H1 (cell line): ENCODE data around the gene CFAP74. TPM values are rescaled to one million over a fixed set of nuclear protein-coding genes. Genes with fewer than 3 reads are reported as not detected.

Experiments used
- CTCF ChIA-PET: fragments of 300-600 bp; sonication (Branson Sonifier 250); formaldehyde crosslinking; loops from one replicate; lab custom pipeline; 2021; ENCODE audit not compliant: partially characterized antibody; lab: Charles Lee
- POLR2A ChIA-PET: fragments of 300-600 bp; sonication (Branson Sonifier 250); formaldehyde crosslinking; loops from one replicate; lab custom pipeline; 2021; ENCODE audit warnings: inconsistent platforms; ENCODE audit not compliant: partially characterized antibody; lab: Charles Lee
- DNase-seq, 2 experiments: peaks; one replicate each; pipeline versions ENCODE4 v3.0.0 to v3.0.0-alpha.2; 2010 to 2022; ENCODE audit warnings: low spot score in 2 of 2, low read depth in 1 of 2, mixed read lengths in 1 of 2
- FAIRE-seq: peaks from 2 replicates; lab custom pipeline; 2011; peaks lifted over from hg19 to GRCh38; lab: Jason Lieb, UNC
- H2AFZ ChIP-seq: 2 replicates; pipeline ENCODE4 v1.8.1; 2012; ENCODE audit warnings: low read length, inconsistent platforms
- H2AK5ac ChIP-seq: 2 replicates; pipeline ENCODE4 v1.6.1; 2013; ENCODE audit warnings: low read depth, low read length
- H2BK120ac ChIP-seq: replicated peaks from 2 replicates; pipeline ENCODE3; 2013; ENCODE audit warnings: low read depth, low read length, inconsistent platforms
- H2BK12ac ChIP-seq: 2 replicates; pipeline ENCODE4 v1.6.1; 2013; ENCODE audit warnings: low read depth, low read length
- H2BK15ac ChIP-seq: 2 replicates; pipeline ENCODE4 v1.6.1; 2013; ENCODE audit warnings: low read length
- H2BK20ac ChIP-seq: 2 replicates; pipeline ENCODE4 v1.6.1; 2013; ENCODE audit warnings: low read length
- H2BK5ac ChIP-seq: 2 replicates; pipeline ENCODE4 v1.6.1; 2013; ENCODE audit warnings: low read depth, low read length
- H3K14ac ChIP-seq: 2 replicates; pipeline ENCODE4 v1.6.1; 2013; ENCODE audit warnings: inconsistent platforms; ENCODE audit not compliant: insufficient read length
- H3K18ac ChIP-seq: 2 replicates; pipeline ENCODE4 v1.6.1; 2013; ENCODE audit warnings: low read length; ENCODE audit errors: extremely low read depth
- H3K23ac ChIP-seq: 2 replicates; pipeline ENCODE4 v1.6.1; 2013; ENCODE audit warnings: inconsistent platforms; ENCODE audit not compliant: insufficient read length
- H3K23me2 ChIP-seq: 2 replicates; pipeline ENCODE4 v1.6.1; 2013; ENCODE audit warnings: low read depth, low read length
- H3K27ac ChIP-seq: 2 replicates; pipeline ENCODE4 v1.6.1; 2011; ENCODE audit warnings: low read depth, low read length, inconsistent platforms
- H3K27me3 ChIP-seq, 4 experiments: replicated peaks in 1 of 4; 1 replicate in 1 of 4; 2 replicates in 3 of 4; pipeline versions ENCODE4 v1.6.1 to v1.8.1; 2011 to 2013; ENCODE audit warnings: low read length in 3 of 4, mild to moderate bottlenecking in 3 of 4, inconsistent platforms in 2 of 4, mixed read lengths in 2 of 4, moderate library complexity in 1 of 4; ENCODE audit not compliant: control insufficient read depth in 3 of 4, insufficient read depth in 3 of 4; ENCODE audit errors: extremely low read depth in 1 of 4
- H3K36me3 ChIP-seq, 4 experiments: 2 replicates each; pipeline versions ENCODE4 v1.6.1 to v1.8.1; 2011 to 2013; ENCODE audit warnings: mild to moderate bottlenecking in 4 of 4, low read length in 3 of 4, moderate library complexity in 2 of 4, control low read depth in 1 of 4, inconsistent platforms in 1 of 4; ENCODE audit not compliant: insufficient read depth in 4 of 4, control insufficient read depth in 2 of 4
- H3K4ac ChIP-seq: replicated peaks from 2 replicates; pipeline ENCODE3; 2013; ENCODE audit warnings: low read length, low read depth, mixed read lengths, inconsistent platforms; ENCODE audit not compliant: insufficient read length
- H3K4me1 ChIP-seq, 4 experiments: replicated peaks in 1 of 4; 1 replicate in 1 of 4; 2 replicates in 3 of 4; pipeline versions ENCODE4 v1.6.1 to v1.8.1; 2011 to 2013; ENCODE audit warnings: low read length in 3 of 4, inconsistent platforms in 2 of 4, mixed read lengths in 1 of 4; ENCODE audit not compliant: insufficient read depth in 4 of 4, control insufficient read depth in 3 of 4
- H3K4me2 ChIP-seq, 2 experiments: 2 replicates each; pipeline versions ENCODE4 v1.6.1 to v1.8.1; 2011 to 2013; ENCODE audit warnings: low read depth in 2 of 2, low read length in 2 of 2, control low read depth in 1 of 2, inconsistent platforms in 1 of 2, mild to moderate bottlenecking in 1 of 2; ENCODE audit not compliant: insufficient read depth in 1 of 2
- H3K4me3 ChIP-seq, 4 experiments: fragments of 200-600, 300-600 bp in 1 of 4; sonication (generic), shearing (Covaris generic), sonication (Bioruptor Twin) in 1 of 4; 2 replicates each; pipeline versions ENCODE4 v1.5.1 to v1.8.1; 2011 to 2016; ENCODE audit warnings: low read length in 4 of 4, low read depth in 3 of 4, control low read depth in 2 of 4, inconsistent platforms in 2 of 4, mild to moderate bottlenecking in 2 of 4, mixed read lengths in 1 of 4, moderate library complexity in 1 of 4; ENCODE audit not compliant: insufficient read depth in 2 of 4; ENCODE audit errors: extremely low read depth in 1 of 4
- H3K56ac ChIP-seq: replicated peaks from 2 replicates; pipeline ENCODE3; 2013; ENCODE audit warnings: low read depth, mild to moderate bottlenecking, mixed read lengths, low read length, inconsistent platforms; ENCODE audit not compliant: insufficient read length
- H3K79me1 ChIP-seq: 2 replicates; pipeline ENCODE4 v1.6.1; 2013; ENCODE audit warnings: low read depth, low read length, control low read depth
- H3K79me2 ChIP-seq, 2 experiments: 2 replicates each; pipeline versions ENCODE4 v1.6.1 to v1.8.1; 2012 to 2013; ENCODE audit warnings: low read length in 2 of 2, mild to moderate bottlenecking in 2 of 2, inconsistent platforms in 1 of 2; ENCODE audit not compliant: insufficient read depth in 2 of 2, control insufficient read depth in 1 of 2
- H3K9ac ChIP-seq, 4 experiments: replicated peaks in 1 of 4; 1 replicate in 1 of 4; 2 replicates in 3 of 4; pipeline versions ENCODE4 v1.6.1 to v1.8.1; 2011 to 2013; ENCODE audit warnings: low read depth in 3 of 4, low read length in 3 of 4, control low read depth in 2 of 4, mild to moderate bottlenecking in 2 of 4, moderate library complexity in 2 of 4, inconsistent platforms in 1 of 4; ENCODE audit errors: extremely low read depth in 1 of 4
- H3K9me3 ChIP-seq, 2 experiments: 2 replicates each; pipeline versions ENCODE4 v1.6.1 to v1.8.1; 2012 to 2013; ENCODE audit warnings: mild to moderate bottlenecking in 2 of 2, moderate library complexity in 2 of 2, control low read depth in 1 of 2, inconsistent platforms in 1 of 2, low read depth in 1 of 2, low read length in 1 of 2, mixed read lengths in 1 of 2; ENCODE audit not compliant: insufficient read depth in 2 of 2
- H4K20me1 ChIP-seq, 2 experiments: replicated peaks in 1 of 2; 2 replicates each; pipeline versions ENCODE3 to v1.8.1; 2011 to 2013; ENCODE audit warnings: inconsistent platforms in 2 of 2, low read length in 2 of 2, mild to moderate bottlenecking in 1 of 2; ENCODE audit not compliant: insufficient read depth in 2 of 2, control insufficient read depth in 1 of 2
- H4K5ac ChIP-seq: 2 replicates; pipeline ENCODE4 v1.6.1; 2013; ENCODE audit warnings: low read length, low read depth, mixed read lengths, inconsistent platforms; ENCODE audit not compliant: insufficient read length
- H4K8ac ChIP-seq: 2 replicates; pipeline ENCODE4 v1.8.0; 2013; ENCODE audit warnings: mild to moderate bottlenecking, moderate library complexity, low read length, inconsistent platforms; ENCODE audit not compliant: insufficient read depth; ENCODE audit errors: extremely low read depth
- H4K91ac ChIP-seq: replicated peaks from 2 replicates; pipeline ENCODE3; 2013; ENCODE audit warnings: low read length, mixed read lengths, inconsistent platforms; ENCODE audit not compliant: insufficient read length
- CHD2 ChIP-seq: IDR thresholded peaks from 2 replicates; pipeline ENCODE4 v1.6.1; 2012; ENCODE audit warnings: low read length, improper control_type of control experiment
- EGR1 ChIP-seq: IDR thresholded peaks from 2 replicates; pipeline ENCODE4 v1.6.1; 2011; ENCODE audit warnings: low read depth, low read length, borderline replicate concordance
- GTF2F1 ChIP-seq: IDR thresholded peaks from 2 replicates; pipeline ENCODE4 v1.6.1; 2012; ENCODE audit warnings: low read depth, low read length, improper control_type of control experiment, borderline replicate concordance
- PHF8 ChIP-seq: fragments of 200-600 bp; sonication (generic); conservative IDR thresholded peaks from 2 replicates; pipeline ENCODE4 v1.7.1; 2012; ENCODE audit warnings: low read depth, mild to moderate bottlenecking, inconsistent platforms, low read length, moderate library complexity
- SP4 ChIP-seq: IDR thresholded peaks from 2 replicates; pipeline ENCODE4 v1.6.1; 2012; ENCODE audit warnings: low read length, inconsistent platforms
- WGBS, 2 experiments: shearing (Covaris generic) in 1 of 2; methylation state at CpG; one replicate each; pipeline versions ENCODE4 v1.1.6 to v1.1.7; 2013 to 2015; ENCODE audit warnings: low lambda C conversion rate in 2 of 2, mixed read lengths in 2 of 2, inconsistent platforms in 1 of 2, low coverage in 1 of 2, missing lambda C conversion rate in 1 of 2; ENCODE audit not compliant: insufficient replicate concordance in 2 of 2, insufficient coverage in 1 of 2, insufficient read length in 1 of 2; ENCODE audit errors: extremely low coverage in 1 of 2, missing lambda C conversion rate in 1 of 2; 5-methylcytosine and 5-hydroxymethylcytosine counted together
- polyA plus RNA-seq, 7 experiments: library from polyadenylated mRNA; depleted of rRNA in 3 of 7; stranded (reverse) in 5 of 7; unstranded in 2 of 7; fragments of >200 nt in 5 of 7; fragments of 200-250 nt in 2 of 7; gene quantifications; 1 replicate in 5 of 7; 2 replicates in 1 of 7; 4 replicates in 1 of 7; pipeline versions ENCODE4 v1.2.1 to v1.2.3, GENCODE V29; 2011 to 2013; ENCODE audit warnings: missing spikeins in 2 of 7, mixed read lengths in 2 of 7
- total RNA-seq: library from RNA; stranded (reverse); fragmentation: NEBNext Ultra II Directional; extraction: Animal tissue kit (Norgen Biotek cat#: 25700); gene quantifications from 2 replicates; pipeline ENCODE4 v1.2.1, GENCODE V29; 2021
- TF ChIP-seq, protein P1 (sequence below): IDR thresholded peaks from 2 replicates; pipeline ENCODE4 v1.6.1; 2011; ENCODE audit warnings: low read length, improper control_type of control experiment

The CFAP74 gene
- total and polyA plus RNA-seq, 2 of the 8 experiments (the other 6 are each of a cell fraction or from before 2014, with no cell fraction given): 0.09 to 0.20 TPM

DNA sequence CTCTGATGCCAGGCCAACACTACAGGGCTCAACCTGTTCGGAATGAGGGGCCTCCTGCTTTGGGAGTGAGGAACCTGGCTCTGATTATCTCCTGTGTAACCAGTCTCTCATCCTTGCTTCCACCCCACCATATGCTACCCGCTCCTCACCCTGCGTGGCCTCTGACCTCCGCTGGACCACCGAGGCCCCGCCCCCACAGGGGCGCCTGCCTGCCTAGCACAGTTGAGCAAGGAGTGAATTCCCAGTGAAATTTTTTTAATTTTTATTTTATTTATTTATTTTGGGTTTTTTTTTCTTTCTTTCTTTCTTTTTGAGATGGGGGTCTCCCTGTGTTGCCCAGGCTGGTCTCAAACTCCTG lies 110.8 kb downstream of the CFAP74 start:
- Histone ChIP-seq H3K9ac (no peak overlapping the region), H3K4me2 (no peak overlapping the region; a peak in 1 of 4 replicates)
- TF ChIP-seq SP4 (no peak), CHD2 (no peak), GTF2F1 (no peak), EGR1 (no peak), PHF8 (no peak)
- TF ChIP-seq, protein P1, sequence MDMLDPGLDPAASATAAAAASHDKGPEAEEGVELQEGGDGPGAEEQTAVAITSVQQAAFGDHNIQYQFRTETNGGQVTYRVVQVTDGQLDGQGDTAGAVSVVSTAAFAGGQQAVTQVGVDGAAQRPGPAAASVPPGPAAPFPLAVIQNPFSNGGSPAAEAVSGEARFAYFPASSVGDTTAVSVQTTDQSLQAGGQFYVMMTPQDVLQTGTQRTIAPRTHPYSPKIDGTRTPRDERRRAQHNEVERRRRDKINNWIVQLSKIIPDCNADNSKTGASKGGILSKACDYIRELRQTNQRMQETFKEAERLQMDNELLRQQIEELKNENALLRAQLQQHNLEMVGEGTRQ: no peak

More for the DNA sequence above, 110.8 kb downstream of the CFAP74 start:
- no peak overlapping the region for H3K14ac ChIP-seq
- H2AFZ ChIP-seq: no peak overlapping the region
- no peak overlapping the region for H2BK5ac ChIP-seq
- no peak overlapping the region for H4K5ac ChIP-seq
- H2BK12ac ChIP-seq: no peak overlapping the region
- H3K4ac ChIP-seq: no peak overlapping the region
- H2BK120ac ChIP-seq: no peak overlapping the region
- H2AK5ac ChIP-seq: no peak overlapping the region
- POLR2A ChIA-PET: interaction anchor here (1.1 to 1.7 kb wide), 4 partner anchors 9 to 113 kb away, joined by 3 to 10 read pairs (median 7); no protein-coding TSS in a partner anchor
- no peaks in the 10 kb centered on the region for H3K9me3 ChIP-seq
- WGBS, 2 experiments: 86% methylated on average over 7 of the region's 7 CpGs; no CpG with 5 or more reads in 1 of the 2 experiments
- no peak overlapping the region for H3K4me3 ChIP-seq
- FAIRE-seq (no peak), DNase-seq (no peak)
- H3K56ac ChIP-seq: no peak overlapping the region
- no peaks in the 10 kb centered on the region; the same call in 1 of the 2 replicates for H3K79me1 ChIP-seq
- CTCF ChIA-PET: interaction anchor here (1.4 to 1.6 kb wide), 3 partner anchors 9 to 32 kb away, joined by 3 to 9 read pairs (median 4); no protein-coding TSS in a partner anchor
- H3K4me1 ChIP-seq: peaks cover 0 to 22% (median 16%) of the 10 kb centered on the region in 4 experiments; a peak in 6 of 7 replicates
- peaks cover 0 to 5% of the 10 kb centered on the region in 2 experiments for H4K20me1 ChIP-seq
- no peak overlapping the region for H4K91ac ChIP-seq
- peaks cover 23 to 25% of the 10 kb centered on the region in 2 experiments for H3K79me2 ChIP-seq
- H3K23me2 ChIP-seq: peaks cover 7% of the 10 kb centered on the region; the same call in 1 of the 2 replicates
- no peaks in the 10 kb centered on the region; a peak in 3 of 7 replicates for H3K27me3 ChIP-seq
- no peak overlapping the region for H3K18ac ChIP-seq
- no peak overlapping the region for H3K27ac ChIP-seq
- no peak overlapping the region for H4K8ac ChIP-seq
- H2BK20ac ChIP-seq: no peak overlapping the region
- H3K23ac ChIP-seq: no peak overlapping the region
- no peak overlapping the region for H2BK15ac ChIP-seq
- H3K36me3 ChIP-seq: no peaks in the 10 kb centered on the region
